Neural progenitor cell (in vitro differentiated cells): Measurements from ENCODE around the gene MYPOP. TPM values are rescaled to one million over a fixed set of nuclear protein-coding genes. Genes with fewer than 3 reads are reported as not detected.
A peak's percentile ranks its signal among the peaks of the same experiment; 100 is the strongest.
"Not testable (repeated sequence)": the region's sequence is repeated elsewhere in the genome, so short reads cannot be mapped to it uniquely, and the experiment has no call there.

Experiments
- DNase-seq: peaks from one replicate; pipeline ENCODE4 v3.0.0-alpha.2; 2016; ENCODE audit warnings: low spot score
- H2AFZ ChIP-seq: fragments of 200-600 bp; sonication (generic); replicated peaks from 2 replicates; pipeline ENCODE4 v1.6.1; 2016; ENCODE audit warnings: antibody characterized with exemption
- H3F3A ChIP-seq: fragments of 200-600 bp; sonication (generic); 2 replicates; pipeline ENCODE4 v1.6.1; 2016; ENCODE audit warnings: antibody characterized with exemption, low read depth
- H3K27ac ChIP-seq: fragments of 200-600 bp; sonication (generic); 2 replicates; pipeline ENCODE4 v1.5.1; 2016; ENCODE audit warnings: mild to moderate bottlenecking
- H3K27me3 ChIP-seq: fragments of 200-600 bp; sonication (generic); 2 replicates; pipeline ENCODE4 v1.6.1; 2016; ENCODE audit warnings: mild to moderate bottlenecking, moderate library complexity
- H3K36me3 ChIP-seq: fragments of 200-600 bp; sonication (generic); 2 replicates; pipeline ENCODE4 v1.5.1; 2016
- H3K4me1 ChIP-seq: fragments of 200-600 bp; sonication (generic); 2 replicates; pipeline ENCODE4 v1.6.1; 2016; ENCODE audit warnings: mixed run types
- H3K4me2 ChIP-seq: fragments of 200-600 bp; sonication (generic); 2 replicates; pipeline ENCODE4 v1.6.1; 2016
- H3K4me3 ChIP-seq: fragments of 200-600 bp; sonication (generic); 2 replicates; pipeline ENCODE4 v1.5.1; 2016
- H3K79me2 ChIP-seq: fragments of 200-600 bp; sonication (generic); 2 replicates; pipeline ENCODE4 v1.6.1; 2016; ENCODE audit warnings: low read depth
- H3K9ac ChIP-seq: fragments of 200-600 bp; sonication (generic); 2 replicates; pipeline ENCODE4 v1.6.1; 2016
- H3K9me3 ChIP-seq: fragments of 200-600 bp; sonication (generic); 2 replicates; pipeline ENCODE4 v1.5.1; 2016; ENCODE audit warnings: low read depth
- H4K20me1 ChIP-seq: fragments of 200-600 bp; sonication (generic); 2 replicates; pipeline ENCODE4 v1.6.1; 2016; ENCODE audit warnings: low read depth
- H3K27ac Mint-ChIP-seq: 3 replicates; pipeline ENCODE4 v1.8.0; 2021; ENCODE audit warnings: mixed read lengths
- H3K27me3 Mint-ChIP-seq: 2 replicates; pipeline ENCODE4 v1.8.0; 2022; ENCODE audit warnings: low read depth, mild to moderate bottlenecking, inconsistent platforms, moderate library complexity, mixed read lengths; ENCODE audit not compliant: insufficient read depth
- H3K36me3 Mint-ChIP-seq: 3 replicates; pipeline ENCODE4 v1.8.0; 2021; ENCODE audit warnings: mixed read lengths
- H3K4me1 Mint-ChIP-seq: 3 replicates; pipeline ENCODE4 v1.8.0; 2021; ENCODE audit warnings: mixed read lengths
- H3K4me3 Mint-ChIP-seq: 3 replicates; pipeline ENCODE4 v1.8.0; 2021; ENCODE audit warnings: mild to moderate bottlenecking, moderate library complexity, mixed read lengths
- H3K9me3 Mint-ChIP-seq: 3 replicates; pipeline ENCODE4 v1.8.0; 2020; ENCODE audit warnings: mixed read lengths
- EZH2 ChIP-seq: fragments of 200-600 bp; sonication (generic); IDR thresholded peaks from 2 replicates; pipeline ENCODE4 v1.6.1; 2017; ENCODE audit warnings: antibody characterized with exemption, mild to moderate bottlenecking, moderate library complexity
- EZH2phosphoT487 ChIP-seq: fragments of 200-600 bp; sonication (generic); IDR thresholded peaks from 2 replicates; pipeline ENCODE4 v1.6.1; 2017; ENCODE audit warnings: antibody characterized with exemption
- total RNA-seq: library from RNA; depleted of rRNA; stranded (reverse); fragments of >200 nt; gene quantifications from 2 replicates; pipeline ENCODE4 v1.2.3, GENCODE V29; 2015; ENCODE audit warnings: low replicate concordance
- TF ChIP-seq, protein P1 (sequence below): fragments of 200-600 bp; sonication (generic); IDR thresholded peaks from 2 replicates; pipeline ENCODE4 v1.5.1; 2017; ENCODE audit warnings: antibody characterized with exemption, mild to moderate bottlenecking

The MYPOP gene
- total RNA-seq, 1 donor from 2014 or later = 0.07 TPM

DNA sequence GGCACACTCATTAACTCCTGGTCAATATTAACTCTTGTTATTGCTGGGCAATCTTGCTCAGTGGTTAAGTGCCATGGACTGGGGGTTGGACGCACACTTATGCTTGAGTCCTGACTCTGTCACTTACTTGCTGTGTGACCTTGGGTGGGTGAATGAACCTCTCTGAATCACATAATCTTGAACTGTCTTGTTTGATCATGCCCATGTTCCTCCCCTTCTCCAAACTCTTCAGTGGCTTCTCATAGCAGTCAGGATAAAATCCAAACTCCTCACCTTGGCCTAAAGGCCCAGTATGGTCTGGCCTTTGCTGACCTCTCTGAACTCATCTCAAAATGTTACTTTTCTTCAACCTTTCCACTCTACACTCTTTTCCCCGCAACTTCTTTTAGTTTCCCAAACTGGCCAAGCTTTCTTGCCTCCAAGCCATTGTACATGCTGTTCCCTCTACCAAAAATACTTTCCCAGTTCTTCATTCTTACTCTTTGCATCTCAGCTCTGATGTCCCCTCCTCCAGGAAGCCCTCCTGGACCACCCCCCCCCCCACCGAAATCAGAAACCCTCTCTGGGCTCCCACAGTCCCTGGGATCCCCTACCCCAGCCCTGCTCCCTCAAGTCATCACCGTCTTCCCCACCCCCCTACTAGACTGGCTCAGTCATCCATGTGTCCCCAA, 2.4 kb downstream of the MYPOP start:
- Histone ChIP-seq H3K79me2 (no peaks in the 10 kb centered on the region), H3K9me3 (no peaks in the 10 kb centered on the region), H3K4me2 (no peak overlapping the region), H3K4me1 (peaks cover 6% of the 10 kb centered on the region), H3K27me3 (peaks cover 26% of the 10 kb centered on the region), H2AFZ (no peak overlapping the region), H3K4me3 (no peak overlapping the region), H4K20me1 (peaks cover 22% of the 10 kb centered on the region), H3K36me3 (no peaks in the 10 kb centered on the region), H3K9ac (no peak overlapping the region), H3F3A (peaks cover 27% of the 10 kb centered on the region), H3K27ac (no peak overlapping the region)
- peak overlapping the region; percentile 67 for H3K4me3 Mint-ChIP-seq
- no peak for TF ChIP-seq EZH2
- no peak for TF ChIP-seq EZH2phosphoT487
- DNase-seq = no peak
- H3K36me3 Mint-ChIP-seq = peaks cover 22% of the 10 kb centered on the region
- no peak overlapping the region for H3K27ac Mint-ChIP-seq
- H3K9me3 Mint-ChIP-seq = no peaks in the 10 kb centered on the region
- peaks cover 20% of the 10 kb centered on the region for H3K4me1 Mint-ChIP-seq
- peaks cover 9% of the 10 kb centered on the region for H3K27me3 Mint-ChIP-seq

DNA sequence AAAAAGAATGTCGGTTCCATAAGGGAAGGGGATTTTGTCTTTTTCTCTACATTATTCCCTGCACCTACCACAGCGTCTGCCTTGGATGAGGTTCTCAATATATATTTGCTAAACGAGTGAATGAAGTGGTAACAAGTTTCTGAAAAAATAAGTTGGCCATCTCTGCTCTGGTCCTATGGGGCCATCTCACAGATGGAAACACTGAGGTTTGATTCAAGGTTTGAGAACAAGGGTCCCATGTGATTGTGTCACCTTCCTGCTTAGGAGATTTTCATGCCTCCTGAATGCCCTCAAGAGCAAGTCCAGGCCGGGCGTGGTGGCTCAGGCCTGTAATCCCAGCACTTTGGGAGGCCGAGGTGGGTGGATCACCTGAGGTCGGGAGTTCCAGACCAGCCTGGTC, 3.2 kb downstream of the MYPOP start:
- no peaks in the 10 kb centered on the region for H3K9me3 ChIP-seq
- H3K27me3 Mint-ChIP-seq = peaks cover 9% of the 10 kb centered on the region
- DNase-seq = no peak
- no peak overlapping the region for H3K27ac ChIP-seq
- H3K9me3 Mint-ChIP-seq = no peaks in the 10 kb centered on the region
- peaks cover 20% of the 10 kb centered on the region for H3K4me1 Mint-ChIP-seq
- no peak overlapping the region for H3K4me3 Mint-ChIP-seq
- no peak overlapping the region for H3K9ac ChIP-seq
- no peak overlapping the region for H2AFZ ChIP-seq
- TF ChIP-seq EZH2 = no peak
- TF ChIP-seq, protein P1, sequence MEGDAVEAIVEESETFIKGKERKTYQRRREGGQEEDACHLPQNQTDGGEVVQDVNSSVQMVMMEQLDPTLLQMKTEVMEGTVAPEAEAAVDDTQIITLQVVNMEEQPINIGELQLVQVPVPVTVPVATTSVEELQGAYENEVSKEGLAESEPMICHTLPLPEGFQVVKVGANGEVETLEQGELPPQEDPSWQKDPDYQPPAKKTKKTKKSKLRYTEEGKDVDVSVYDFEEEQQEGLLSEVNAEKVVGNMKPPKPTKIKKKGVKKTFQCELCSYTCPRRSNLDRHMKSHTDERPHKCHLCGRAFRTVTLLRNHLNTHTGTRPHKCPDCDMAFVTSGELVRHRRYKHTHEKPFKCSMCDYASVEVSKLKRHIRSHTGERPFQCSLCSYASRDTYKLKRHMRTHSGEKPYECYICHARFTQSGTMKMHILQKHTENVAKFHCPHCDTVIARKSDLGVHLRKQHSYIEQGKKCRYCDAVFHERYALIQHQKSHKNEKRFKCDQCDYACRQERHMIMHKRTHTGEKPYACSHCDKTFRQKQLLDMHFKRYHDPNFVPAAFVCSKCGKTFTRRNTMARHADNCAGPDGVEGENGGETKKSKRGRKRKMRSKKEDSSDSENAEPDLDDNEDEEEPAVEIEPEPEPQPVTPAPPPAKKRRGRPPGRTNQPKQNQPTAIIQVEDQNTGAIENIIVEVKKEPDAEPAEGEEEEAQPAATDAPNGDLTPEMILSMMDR = no peak
- TF ChIP-seq EZH2phosphoT487 = no peak
- H3K27me3 ChIP-seq = peaks cover 26% of the 10 kb centered on the region
- no peak overlapping the region for H3K27ac Mint-ChIP-seq
- H3K4me2 ChIP-seq = no peak overlapping the region
- peaks cover 6% of the 10 kb centered on the region for H3K4me1 ChIP-seq
- no peak overlapping the region for H3K4me3 ChIP-seq
- H3K79me2 ChIP-seq = no peaks in the 10 kb centered on the region
- peaks cover 22% of the 10 kb centered on the region for H4K20me1 ChIP-seq
- H3F3A ChIP-seq = peaks cover 27% of the 10 kb centered on the region
- peaks cover 22% of the 10 kb centered on the region for H3K36me3 Mint-ChIP-seq
- no peaks in the 10 kb centered on the region for H3K36me3 ChIP-seq

DNA sequence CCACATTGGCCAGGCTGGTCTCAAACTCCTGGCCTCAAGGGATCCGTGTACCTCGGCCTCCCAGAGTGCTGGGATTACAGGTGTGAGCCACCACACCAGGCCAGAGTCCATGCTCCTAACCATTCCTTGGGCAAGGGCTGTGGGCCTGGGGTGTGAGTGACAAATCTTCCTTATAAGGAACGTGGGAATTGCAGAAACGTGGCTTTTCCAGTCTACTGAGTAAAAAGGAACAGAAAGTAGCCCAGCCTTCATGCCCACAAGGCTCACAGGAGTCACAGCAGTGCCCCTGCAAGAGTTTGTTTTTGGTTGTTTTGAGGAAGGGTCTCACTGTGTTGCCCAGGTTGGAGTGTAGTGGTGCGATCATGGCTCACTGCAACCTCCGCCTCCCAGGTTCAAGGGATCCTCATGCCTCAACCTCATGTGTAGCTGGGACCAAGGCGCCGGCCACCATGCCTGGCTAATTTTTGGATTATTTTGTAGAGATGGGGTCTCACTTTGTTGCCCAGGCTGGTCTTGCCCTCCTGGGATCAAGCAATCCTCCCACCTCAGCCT, 5.1 kb downstream of the MYPOP start:
- Histone ChIP-seq H3K9ac (no peak overlapping the region), H3K27ac (no peak overlapping the region), H4K20me1 (peaks cover 22% of the 10 kb centered on the region), H3K4me2 (no peak overlapping the region), H3K4me3 (no peak overlapping the region), H3K9me3 (no peaks in the 10 kb centered on the region), H2AFZ (no peak overlapping the region), H3K4me1 (peaks cover 6% of the 10 kb centered on the region), H3K79me2 (no peaks in the 10 kb centered on the region), H3F3A (peaks cover 16% of the 10 kb centered on the region), H3K27me3 (peaks cover 26% of the 10 kb centered on the region), H3K36me3 (no peaks in the 10 kb centered on the region)
- peaks cover 22% of the 10 kb centered on the region for H3K36me3 Mint-ChIP-seq
- peaks cover 7% of the 10 kb centered on the region for H3K27me3 Mint-ChIP-seq
- no peak for TF ChIP-seq EZH2phosphoT487
- TF ChIP-seq EZH2 = no peak
- TF ChIP-seq, protein P1 = no peak
- H3K9me3 Mint-ChIP-seq = no peaks in the 10 kb centered on the region
- no peak overlapping the region for H3K4me3 Mint-ChIP-seq
- no peak for DNase-seq
- H3K27ac Mint-ChIP-seq = no peak overlapping the region
- peaks cover 9% of the 10 kb centered on the region for H3K4me1 Mint-ChIP-seq

DNA sequence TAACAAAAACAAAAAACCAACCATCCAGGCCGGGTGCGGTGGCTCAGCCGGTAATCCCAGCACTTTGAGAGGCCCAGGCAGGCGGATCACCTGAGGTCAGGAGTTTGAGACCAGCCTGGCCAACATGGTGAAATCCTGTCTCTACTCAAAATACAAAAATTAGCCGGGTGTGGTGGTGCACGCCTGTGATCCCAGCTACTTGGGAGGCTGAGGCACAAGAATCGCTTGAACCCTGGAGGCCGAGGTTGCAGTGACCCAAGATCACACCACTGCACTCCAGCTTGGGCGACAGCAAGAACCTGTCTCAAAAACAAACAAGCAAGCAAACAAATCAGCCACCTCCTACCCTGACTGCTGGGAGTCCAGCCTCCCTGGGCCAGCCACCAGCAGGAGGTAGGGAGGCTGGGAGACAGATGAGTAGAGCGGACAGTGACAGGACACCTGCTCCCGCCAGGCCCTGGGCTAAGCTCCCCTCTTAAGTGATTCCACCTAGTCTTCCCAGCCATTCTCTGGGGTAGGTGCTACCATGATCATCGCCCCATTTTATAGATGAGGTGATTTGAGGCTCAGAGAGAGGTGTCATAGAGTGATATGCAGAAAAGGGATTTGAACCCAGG, 6.3 kb downstream of the MYPOP start:
- Histone ChIP-seq H4K20me1 (peaks cover 18% of the 10 kb centered on the region), H3F3A (peaks cover 13% of the 10 kb centered on the region), H3K27me3 (peaks cover 14% of the 10 kb centered on the region)
- not testable (repeated sequence) for H3K4me1 ChIP-seq, H3K27me3 Mint-ChIP-seq, H2AFZ ChIP-seq, H3K79me2 ChIP-seq, H3K9me3 Mint-ChIP-seq, H3K9ac ChIP-seq, H3K4me3 ChIP-seq, H3K27ac ChIP-seq, H3K36me3 ChIP-seq, H3K4me3 Mint-ChIP-seq, H3K27ac Mint-ChIP-seq, H3K9me3 ChIP-seq, H3K4me1 Mint-ChIP-seq, DNase-seq, H3K4me2 ChIP-seq
- peaks cover 22% of the 10 kb centered on the region for H3K36me3 Mint-ChIP-seq
